Trophoblast cell (in vitro differentiated cells and primary cell): ENCODE measurements around the gene ICA1.

Source experiments
- DNase-seq, 2 donors: peaks; one replicate each; pipeline ENCODE4 v3.0.0-alpha.2; 2016
- H2AFZ ChIP-seq: 2 replicates; pipeline ENCODE4 v1.6.1; 2013; ENCODE audit warnings: low read length, moderate library complexity, mild to moderate bottlenecking; ENCODE audit not compliant: insufficient read depth, poor library complexity
- H2AK5ac ChIP-seq: 2 replicates; pipeline ENCODE4 v1.6.1; 2013; ENCODE audit warnings: mild to moderate bottlenecking, low read length
- H2BK120ac ChIP-seq: 2 replicates; pipeline ENCODE4 v1.6.1; 2013; ENCODE audit warnings: low read length, mild to moderate bottlenecking, moderate library complexity; ENCODE audit not compliant: insufficient read depth, poor library complexity
- H2BK12ac ChIP-seq: 2 replicates; pipeline ENCODE4 v1.6.1; 2013; ENCODE audit warnings: mild to moderate bottlenecking, low read length, moderate library complexity
- H2BK5ac ChIP-seq: 2 replicates; pipeline ENCODE4 v1.6.1; 2013; ENCODE audit warnings: low read length, low read depth, moderate library complexity, mild to moderate bottlenecking; ENCODE audit not compliant: poor library complexity
- H3K14ac ChIP-seq: 2 replicates; pipeline ENCODE4 v1.6.1; 2013; ENCODE audit warnings: mild to moderate bottlenecking, low read length
- H3K18ac ChIP-seq: 2 replicates; pipeline ENCODE4 v1.6.1; 2013; ENCODE audit warnings: mild to moderate bottlenecking, low read length
- H3K23ac ChIP-seq: 2 replicates; pipeline ENCODE4 v1.6.1; 2013; ENCODE audit warnings: low read length
- H3K27ac ChIP-seq: 2 replicates; pipeline ENCODE4 v1.5.1; 2013; ENCODE audit warnings: low read depth, mild to moderate bottlenecking, inconsistent platforms, low read length, moderate library complexity
- H3K27me3 ChIP-seq: 2 replicates; pipeline ENCODE4 v1.6.1; 2013; ENCODE audit warnings: inconsistent platforms, mild to moderate bottlenecking, low read length, moderate library complexity; ENCODE audit not compliant: insufficient read depth
- H3K36me3 ChIP-seq, 2 experiments: 1 replicate in 1 of 2; 2 replicates in 1 of 2; pipeline ENCODE4 v1.6.1; 2013; ENCODE audit warnings: low read length in 2 of 2, mild to moderate bottlenecking in 2 of 2, moderate library complexity in 1 of 2; ENCODE audit not compliant: insufficient read depth in 2 of 2, control insufficient read depth in 1 of 2
- H3K4ac ChIP-seq: 2 replicates; pipeline ENCODE4 v1.6.1; 2013; ENCODE audit warnings: low read depth, mild to moderate bottlenecking, low read length, moderate library complexity
- H3K4me1 ChIP-seq, 2 experiments: 1 replicate in 1 of 2; 2 replicates in 1 of 2; pipeline ENCODE4 v1.6.1; 2013; ENCODE audit warnings: low read length in 2 of 2, mild to moderate bottlenecking in 2 of 2, moderate library complexity in 1 of 2; ENCODE audit not compliant: insufficient read depth in 2 of 2, control insufficient read depth in 1 of 2
- H3K4me2 ChIP-seq: 2 replicates; pipeline ENCODE4 v1.6.1; 2013; ENCODE audit warnings: inconsistent platforms, mild to moderate bottlenecking, low read length, moderate library complexity
- H3K4me3 ChIP-seq: 2 replicates; pipeline ENCODE4 v1.5.1; 2013; ENCODE audit warnings: mild to moderate bottlenecking, low read depth, low read length, inconsistent platforms
- H3K79me1 ChIP-seq: one replicate; pipeline ENCODE4 v1.6.1; 2013; ENCODE audit warnings: low read length
- H3K79me2 ChIP-seq: 2 replicates; pipeline ENCODE4 v1.6.1; 2013; ENCODE audit warnings: low read length, mild to moderate bottlenecking; ENCODE audit not compliant: control insufficient read depth, insufficient read depth, poor library complexity
- H3K9ac ChIP-seq: 2 replicates; pipeline ENCODE4 v1.6.1; 2013; ENCODE audit warnings: mild to moderate bottlenecking, low read length
- H3K9me3 ChIP-seq: 2 replicates; pipeline ENCODE4 v1.6.1; 2013; ENCODE audit warnings: low read depth, mild to moderate bottlenecking, control low read depth, inconsistent platforms, low read length; ENCODE audit not compliant: insufficient read depth
- H4K12ac ChIP-seq: 2 replicates; pipeline ENCODE4 v1.6.1; 2013; ENCODE audit warnings: low read depth, mild to moderate bottlenecking, low read length, moderate library complexity
- H4K8ac ChIP-seq: 2 replicates; pipeline ENCODE4 v1.6.1; 2013; ENCODE audit warnings: low read depth, mild to moderate bottlenecking, low read length, moderate library complexity
- H4K91ac ChIP-seq: one replicate; pipeline ENCODE4 v1.6.1; 2013; ENCODE audit warnings: low read depth, mild to moderate bottlenecking, low read length, moderate library complexity
- WGBS: extraction: QIAGEN DNeasy Blood & Tissue Kit; methylation state at CpG from one replicate; pipeline ENCODE4 v1.1.7; 2013; ENCODE audit warnings: missing lambda C conversion rate; ENCODE audit not compliant: insufficient read length, insufficient coverage; ENCODE audit errors: extremely low coverage; 5-methylcytosine and 5-hydroxymethylcytosine counted together

The ICA1 gene

GRCh38 chr7:8284606-8285005 is 22.6 kb upstream of the ICA1 start:
- Histone ChIP-seq H3K4me1 (no peaks in the 10 kb centered on the region), H2BK12ac (no peak overlapping the region), H3K27ac (no peak overlapping the region), H2BK120ac (no peak overlapping the region), H3K79me1 (no peaks in the 10 kb centered on the region), H3K18ac (no peak overlapping the region), H3K4me2 (no peak overlapping the region), H2BK5ac (no peak overlapping the region), H3K36me3 (no peaks in the 10 kb centered on the region), H3K4ac (no peak overlapping the region), H4K12ac (no peak overlapping the region), H4K91ac (no peak overlapping the region), H3K4me3 (no peak overlapping the region), H2AFZ (no peak overlapping the region), H2AK5ac (no peak overlapping the region), H3K9me3 (no peaks in the 10 kb centered on the region), H3K14ac (no peak overlapping the region), H4K8ac (no peak overlapping the region), H3K9ac (no peak overlapping the region), H3K23ac (no peak overlapping the region), H3K79me2 (no peaks in the 10 kb centered on the region), H3K27me3 (no peaks in the 10 kb centered on the region)
- DNase-seq: no peak
- WGBS: no CpG with 5 or more reads among the region's 1 CpG

DNA sequence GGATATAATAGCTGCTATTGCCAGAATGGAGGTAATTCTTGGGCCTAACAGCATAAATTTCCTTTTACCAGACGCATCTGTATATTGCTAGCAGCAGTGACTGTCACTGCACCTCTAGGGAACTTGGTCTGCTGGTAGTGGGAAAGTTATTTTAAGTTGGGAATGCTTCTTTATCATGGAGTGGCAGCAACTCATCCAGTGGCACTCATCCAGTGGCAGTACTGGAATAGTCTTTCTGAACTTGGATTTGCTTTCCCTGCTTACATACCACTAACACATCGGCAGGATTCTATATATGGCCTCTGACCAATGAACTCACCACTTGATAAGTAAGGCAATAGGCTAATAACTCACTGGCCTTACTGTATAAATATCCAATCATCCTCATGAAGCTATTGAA is 22.0 kb upstream of the ICA1 start:
- H2AK5ac ChIP-seq: no peak overlapping the region
- H4K12ac ChIP-seq: no peak overlapping the region
- H2BK5ac ChIP-seq: no peak overlapping the region
- H3K4me1 ChIP-seq: no peaks in the 10 kb centered on the region
- H3K9me3 ChIP-seq: no peaks in the 10 kb centered on the region
- no peak overlapping the region for H3K4me2 ChIP-seq
- no peak overlapping the region for H3K4me3 ChIP-seq
- no peak for DNase-seq
- no CpG with 5 or more reads among the region's 2 CpGs for WGBS
- no peak overlapping the region for H2BK12ac ChIP-seq
- H3K14ac ChIP-seq: no peak overlapping the region
- H2AFZ ChIP-seq: no peak overlapping the region
- H3K23ac ChIP-seq: no peak overlapping the region
- H4K91ac ChIP-seq: no peak overlapping the region
- no peak overlapping the region for H3K4ac ChIP-seq
- no peaks in the 10 kb centered on the region for H3K79me1 ChIP-seq
- no peak overlapping the region for H3K18ac ChIP-seq
- no peaks in the 10 kb centered on the region for H3K79me2 ChIP-seq
- no peaks in the 10 kb centered on the region for H3K36me3 ChIP-seq
- no peak overlapping the region for H4K8ac ChIP-seq
- no peak overlapping the region for H3K27ac ChIP-seq
- H3K27me3 ChIP-seq: no peaks in the 10 kb centered on the region
- no peak overlapping the region for H3K9ac ChIP-seq
- no peak overlapping the region for H2BK120ac ChIP-seq

- no peak overlapping the region for H3K18ac ChIP-seq
- no peaks in the 10 kb centered on the region for H3K9me3 ChIP-seq
- no peaks in the 10 kb centered on the region for H3K4me1 ChIP-seq
- no peak overlapping the region for H4K8ac ChIP-seq
- H3K36me3 ChIP-seq: no peaks in the 10 kb centered on the region
- no peak overlapping the region for H3K27ac ChIP-seq
- H2AK5ac ChIP-seq: no peak overlapping the region
- H4K12ac ChIP-seq: no peak overlapping the region
- H3K4me3 ChIP-seq: no peak overlapping the region
- no peak overlapping the region for H2AFZ ChIP-seq
- WGBS: no CpG with 5 or more reads among the region's 2 CpGs
- H3K79me2 ChIP-seq: no peaks in the 10 kb centered on the region
- H3K14ac ChIP-seq: no peak overlapping the region
- no peak overlapping the region for H3K4ac ChIP-seq
- no peak overlapping the region for H2BK5ac ChIP-seq
- no peak overlapping the region for H2BK12ac ChIP-seq
- peak in 1 of 2 donors; percentile 48 for DNase-seq
- no peaks in the 10 kb centered on the region for H3K27me3 ChIP-seq
- no peak overlapping the region for H2BK120ac ChIP-seq
- H3K9ac ChIP-seq: no peak overlapping the region
- no peak overlapping the region for H3K23ac ChIP-seq
- no peaks in the 10 kb centered on the region for H3K79me1 ChIP-seq
- H4K91ac ChIP-seq: no peak overlapping the region
- no peak overlapping the region for H3K4me2 ChIP-seq
Observed at GRCh38 chr7:8282871-8283270, 20.9 kb upstream of the ICA1 start.

DNA sequence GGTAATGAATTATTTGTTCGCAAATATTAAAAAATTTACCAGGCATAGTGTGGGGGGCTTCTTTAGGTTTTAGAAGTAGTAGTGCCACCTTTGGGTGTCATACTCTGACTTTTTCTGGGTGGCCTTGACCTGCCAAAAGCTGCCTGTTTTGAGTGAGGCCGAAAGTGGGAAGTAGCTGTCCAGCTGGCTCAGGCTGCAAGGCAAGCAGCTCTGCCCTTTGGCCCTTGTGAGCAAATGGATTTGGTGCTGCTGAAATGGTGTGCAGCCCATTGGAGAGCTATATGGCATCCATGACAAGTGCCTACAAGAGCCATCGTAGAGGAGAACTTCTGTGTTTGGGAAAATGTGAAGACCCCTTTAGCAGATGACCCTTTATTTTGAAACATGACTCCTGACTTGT is 20.2 kb upstream of the ICA1 start:
- Histone ChIP-seq H2AFZ (no peak overlapping the region), H3K9me3 (no peaks in the 10 kb centered on the region), H3K18ac (no peak overlapping the region), H3K4me2 (no peak overlapping the region), H3K4me3 (no peak overlapping the region), H3K79me1 (no peaks in the 10 kb centered on the region), H4K8ac (no peak overlapping the region), H3K4ac (no peak overlapping the region), H3K36me3 (no peaks in the 10 kb centered on the region), H3K23ac (no peak overlapping the region), H2BK120ac (no peak overlapping the region), H3K4me1 (no peaks in the 10 kb centered on the region), H3K79me2 (no peaks in the 10 kb centered on the region), H4K12ac (no peak overlapping the region), H2BK5ac (no peak overlapping the region), H2BK12ac (no peak overlapping the region), H3K9ac (no peak overlapping the region), H3K27ac (no peak overlapping the region), H3K14ac (no peak overlapping the region), H2AK5ac (no peak overlapping the region), H4K91ac (no peak overlapping the region), H3K27me3 (no peaks in the 10 kb centered on the region)
- no CpG with 5 or more reads among the region's 3 CpGs for WGBS
- DNase-seq: no peak
